Keratinocyte (primary cell): ENCODE measurements around the gene IFT25.

Source experiments
- CTCF ChIP-seq, 3 experiments: IDR thresholded peaks in 1 of 3; conservative IDR thresholded peaks in 1 of 3; optimal IDR thresholded peaks in 1 of 3; 2 replicates in 2 of 3; 3 replicates in 1 of 3; pipeline versions ENCODE3 to v1.5.1; 2011; ENCODE audit warnings: low read length in 3 of 3, mild to moderate bottlenecking in 3 of 3, moderate library complexity in 2 of 3, control low read depth in 1 of 3, inconsistent platforms in 1 of 3; ENCODE audit not compliant: insufficient read depth in 2 of 3; ENCODE audit errors: extremely low read depth in 1 of 3
- EZH2 ChIP-seq: IDR thresholded peaks from one replicate; pipeline ENCODE4 v1.6.1; 2012; ENCODE audit warnings: inconsistent platforms, mild to moderate bottlenecking, low read length, moderate library complexity

- TF ChIP-seq CTCF (optimal IDR thresholded peaks at IDR 0.05 in 1 of 3, IDR thresholded peaks at IDR 0.05 in 1 of 3, conservative IDR thresholded peaks at IDR 0.05 in 1 of 3; ENCODE audit: extremely low read depth in 1 of 3, insufficient read depth in 2 of 3, low read length in 3 of 3) (no peak), EZH2 (no peak)
Observed at GRCh38 chr1:53986458-53986857, 41.0 kb upstream of the IFT25 start.
